Muscle of leg (tissue), 11 donors: ENCODE data around the gene CERS3. TPM values are rescaled to one million over a fixed set of nuclear protein-coding genes. Genes with fewer than 3 reads are reported as not detected.

Experiments used
- DNase-seq: peaks from one replicate; pipeline ENCODE4 v3.0.0; 2013
- H3K27ac ChIP-seq: one replicate; pipeline ENCODE4 v1.5.1; 2013; ENCODE audit warnings: mild to moderate bottlenecking, low read length, control low read depth
- H3K27me3 ChIP-seq: one replicate; pipeline ENCODE4 v1.6.1; 2013; ENCODE audit warnings: low read length; ENCODE audit not compliant: control insufficient read depth, insufficient read depth
- H3K36me3 ChIP-seq: one replicate; pipeline ENCODE4 v1.6.1; 2013; ENCODE audit warnings: low read length; ENCODE audit not compliant: control insufficient read depth, insufficient read depth
- H3K4me1 ChIP-seq: one replicate; pipeline ENCODE4 v1.6.1; 2013; ENCODE audit warnings: low read length; ENCODE audit not compliant: control insufficient read depth, insufficient read depth
- H3K4me3 ChIP-seq: one replicate; pipeline ENCODE4 v1.5.1; 2013; ENCODE audit warnings: low read length, control low read depth
- H3K9me3 ChIP-seq: replicated peaks from 2 replicates; pipeline ENCODE4 v1.6.1; 2013; ENCODE audit warnings: low read depth, low read length; ENCODE audit not compliant: control insufficient read depth
- WGBS: methylation state at CpG from one replicate; pipeline ENCODE4 v1.1.5; 2013; ENCODE audit warnings: missing lambda C conversion rate; ENCODE audit not compliant: insufficient coverage; 5-methylcytosine and 5-hydroxymethylcytosine counted together
- polyA plus RNA-seq, 8 donors: library from polyadenylated mRNA; unstranded; fragments of 120-200 nt; gene quantifications; one replicate each; pipeline versions ENCODE4 v1.2.1 to v1.2.3, GENCODE V29; 2013; ENCODE audit warnings: inconsistent platforms in 1 of 8, low replicate concordance in 1 of 8; ENCODE audit not compliant: insufficient read length in 8 of 8, insufficient read depth in 1 of 8
- total RNA-seq: library from RNA; stranded (reverse); fragments of 120-200 nt; gene quantifications from one replicate; pipeline ENCODE4 v1.2.4, GENCODE V29; 2013

Gene CERS3
- total and polyA plus RNA-seq, 9 donors = 0.48 to 4.0 (median 1.7) TPM

DNA sequence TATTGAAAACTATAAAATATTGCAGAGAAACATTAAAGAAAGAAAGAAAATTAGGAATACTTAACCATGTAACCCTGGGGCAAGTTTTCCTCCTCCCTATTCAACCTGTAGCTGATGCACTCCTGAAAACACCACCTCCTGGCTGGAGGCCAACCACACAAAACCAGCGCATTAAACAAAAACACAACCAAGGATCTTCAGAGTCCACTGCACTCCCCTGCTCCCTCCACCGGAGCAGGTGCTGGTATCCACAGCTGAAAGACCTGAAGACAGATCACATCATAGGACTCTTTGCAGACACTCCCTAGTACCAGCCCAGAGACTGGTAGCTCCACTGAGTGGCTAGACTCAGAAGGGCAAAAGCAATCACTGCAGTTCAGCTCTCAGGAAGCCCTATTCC, 173.4 kb downstream of the CERS3 start:
- no peak overlapping the region for H3K27ac ChIP-seq
- WGBS = 74% methylated on average over 2 of the region's 2 CpGs
- H3K9me3 ChIP-seq = no peaks in the 10 kb centered on the region
- H3K4me1 ChIP-seq = peaks cover 2% of the 10 kb centered on the region
- no peaks in the 10 kb centered on the region for H3K36me3 ChIP-seq
- H3K4me3 ChIP-seq = no peak overlapping the region
- DNase-seq = no peak
- H3K27me3 ChIP-seq = peaks cover 2% of the 10 kb centered on the region

DNA sequence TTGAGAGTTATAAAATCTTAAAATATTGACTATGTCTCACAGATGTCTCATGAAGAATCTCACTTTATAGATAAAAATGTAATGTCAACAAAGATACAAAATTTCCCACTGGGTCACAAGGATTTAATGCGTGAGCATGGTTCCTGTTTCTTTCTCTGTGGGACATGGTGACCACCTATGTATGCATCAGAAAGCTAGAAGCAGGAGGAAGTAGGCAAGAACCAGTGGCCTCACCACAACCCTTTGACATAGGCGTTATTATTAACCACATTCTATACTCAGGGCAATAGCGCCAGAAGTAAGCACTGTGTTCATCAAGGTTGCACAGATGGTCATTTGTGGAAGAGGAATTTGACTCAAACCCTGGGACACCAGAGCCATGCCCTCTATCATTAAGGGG, 175.3 kb downstream of the CERS3 start:
- H3K4me1 ChIP-seq = peaks cover 11% of the 10 kb centered on the region
- H3K9me3 ChIP-seq = no peaks in the 10 kb centered on the region
- H3K27ac ChIP-seq = no peak overlapping the region
- H3K36me3 ChIP-seq = no peaks in the 10 kb centered on the region
- peaks cover 2% of the 10 kb centered on the region for H3K27me3 ChIP-seq
- WGBS = 83% methylated on average over 1 of the region's 3 CpGs
- DNase-seq = no peak
- no peak overlapping the region for H3K4me3 ChIP-seq

DNA sequence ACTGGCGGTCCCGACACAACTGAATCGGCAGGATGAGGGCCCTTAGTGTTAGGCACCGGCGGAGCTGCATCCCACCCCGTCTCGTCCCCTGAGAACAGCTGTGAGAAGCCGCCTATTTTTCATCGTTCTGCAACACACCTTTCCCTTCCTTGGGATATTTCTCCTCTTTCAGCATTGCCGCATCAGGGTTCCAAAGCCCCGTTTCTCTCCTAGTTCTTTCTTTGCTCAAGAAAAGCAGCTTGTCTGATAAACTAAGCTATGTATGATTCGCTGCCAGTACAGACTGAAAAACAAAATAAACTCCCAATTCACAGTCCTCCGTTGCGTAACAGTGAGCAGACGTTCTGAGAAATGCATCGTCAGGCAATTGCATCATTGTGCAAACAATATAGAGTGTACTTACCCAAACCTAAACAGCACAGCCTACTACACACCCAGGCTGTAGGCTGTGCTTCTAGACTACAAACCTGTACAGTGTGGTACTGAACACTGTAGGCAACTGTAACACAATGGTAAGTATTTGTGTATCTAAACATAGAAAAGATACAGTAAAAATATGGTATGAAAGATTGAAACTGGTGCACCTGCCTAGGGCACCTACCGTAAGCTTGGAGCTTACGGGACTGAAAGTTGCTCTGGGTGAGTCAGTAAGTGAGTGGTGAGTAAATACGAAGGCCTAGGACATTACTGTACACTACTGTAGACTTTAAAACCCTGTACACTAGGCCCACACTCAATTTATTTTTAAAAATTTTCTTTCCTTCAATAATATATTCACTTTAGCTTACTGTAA, 178.1 kb downstream of the CERS3 start:
- Histone ChIP-seq H3K36me3 (no peaks in the 10 kb centered on the region), H3K4me1 (peaks cover 11% of the 10 kb centered on the region), H3K27me3 (peaks cover 2% of the 10 kb centered on the region), H3K4me3 (peak overlapping the region; percentile 88), H3K9me3 (no peaks in the 10 kb centered on the region), H3K27ac (peak overlapping the region; percentile 79)
- peak; percentile 89 for DNase-seq
- WGBS = 17% methylated on average over 7 of the region's 19 CpGs

Other genes starting within 250 kb of the CERS3 start
- gene ADAMTS17, start 187.0 kb downstream of the CERS3 start, total RNA-seq = 5.9 TPM
- 1 to 10 TPM; 3.1 to 8.2 (median 5.1) TPM for gene ADAMTS17, start 187.0 kb downstream of the CERS3 start, polyA plus RNA-seq
- gene LINS1, start 73.2 kb upstream of the CERS3 start, total RNA-seq = 17.3 TPM
- 10 to 100 TPM; 11.3 to 17.3 (median 12.4) TPM for gene LINS1, start 73.2 kb upstream of the CERS3 start, polyA plus RNA-seq
- 9.1 TPM for gene ASB7, start 73.6 kb upstream of the CERS3 start, total RNA-seq
- 1 to 10 TPM; 6.3 to 9.6 (median 8.4) TPM for gene ASB7, start 73.6 kb upstream of the CERS3 start, polyA plus RNA-seq